HG02623 (cell line): Measurements from ENCODE around the gene C3AR1.
A peak's percentile ranks its signal among the peaks of the same experiment; 100 is the strongest.

ENCODE experiments used
- ATAC-seq: cut with Tn5 transposase; IDR thresholded peaks from one replicate; pipeline ENCODE4 v1.9.1; 2021; ENCODE audit warnings: moderate library complexity; ENCODE audit not compliant: unreplicated experiment

C3AR1 gene

GRCh38 chr12:8058506-8058905, 7.7 kb downstream of the C3AR1 start:
- no peak for ATAC-seq

GRCh38 chr12:8057839-8058238, 8.3 kb downstream of the C3AR1 start:
- ATAC-seq: no peak

- no peak for ATAC-seq
Observed at GRCh38 chr12:8057306-8057705, 8.9 kb downstream of the C3AR1 start.

- ATAC-seq: no peak
Observed at GRCh38 chr12:8054816-8055215, 11.3 kb downstream of the C3AR1 start.

GRCh38 chr12:8052679-8053078, 13.5 kb downstream of the C3AR1 start:
- ATAC-seq: no peak

- ATAC-seq: no peak
Observed at GRCh38 chr12:8050600-8051250, 15.4 kb downstream of the C3AR1 start.

DNA sequence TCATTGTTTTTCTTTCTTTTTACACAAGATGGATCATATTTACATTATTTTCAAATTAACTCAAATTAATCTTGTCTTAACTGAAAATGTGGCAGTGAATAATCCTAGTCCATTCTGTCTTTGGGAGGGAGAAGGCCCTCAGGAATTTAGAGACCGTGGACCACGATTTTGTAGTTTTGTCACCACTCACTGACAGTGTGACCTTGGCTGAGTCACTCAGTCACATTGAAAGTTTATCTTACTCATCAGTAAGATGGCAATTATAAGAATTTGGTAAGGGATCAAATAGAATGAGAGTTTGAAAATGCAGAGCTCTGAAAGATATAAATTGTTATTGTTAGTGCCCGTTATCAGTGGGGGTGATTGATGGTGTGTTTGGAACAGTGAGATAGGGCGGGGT, 17.3 kb downstream of the C3AR1 start:
- no peak for ATAC-seq

DNA sequence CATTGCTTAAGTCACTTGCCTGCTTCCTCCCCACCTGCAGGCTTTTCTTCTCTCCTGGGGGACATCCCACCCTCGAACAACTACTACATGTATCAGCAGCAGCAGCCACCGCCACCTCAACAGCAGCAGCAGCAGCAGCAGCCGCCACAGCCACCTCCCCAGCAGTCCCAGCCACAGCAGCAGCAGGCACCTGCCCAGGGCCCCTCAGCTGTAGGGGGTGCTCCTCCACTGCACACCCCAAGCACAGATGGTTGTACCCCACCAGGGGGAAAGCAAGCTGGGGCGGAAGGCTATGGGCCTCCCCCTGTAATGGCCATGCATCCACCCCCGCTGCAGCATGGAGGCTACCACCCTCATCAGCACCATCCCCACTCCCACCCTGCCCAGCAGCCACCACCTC, 18.3 kb downstream of the C3AR1 start:
- ATAC-seq: no peak

- ATAC-seq: no peak
Observed at GRCh38 chr12:8045952-8046944, 19.9 kb downstream of the C3AR1 start.

DNA sequence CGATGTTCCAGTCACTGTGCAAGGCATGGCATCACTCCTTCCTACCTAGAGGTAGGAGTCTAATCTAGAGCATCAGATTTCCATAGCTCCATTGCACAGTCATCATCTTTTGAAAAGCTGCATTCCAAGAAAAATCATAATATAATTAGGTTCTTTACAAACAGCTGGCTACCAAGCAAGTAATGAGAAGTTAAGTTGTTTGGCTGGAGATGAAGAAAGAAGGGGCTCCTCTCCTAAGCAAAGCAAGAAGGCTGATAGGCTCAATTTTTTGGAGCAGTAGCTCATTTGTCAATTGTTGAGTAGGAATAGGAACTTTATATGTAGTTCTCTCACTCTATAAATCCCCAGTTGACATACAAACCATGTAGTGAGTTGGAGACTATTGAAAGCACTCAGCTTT, 25.4 kb downstream of the C3AR1 start:
- ATAC-seq: no peak

DNA sequence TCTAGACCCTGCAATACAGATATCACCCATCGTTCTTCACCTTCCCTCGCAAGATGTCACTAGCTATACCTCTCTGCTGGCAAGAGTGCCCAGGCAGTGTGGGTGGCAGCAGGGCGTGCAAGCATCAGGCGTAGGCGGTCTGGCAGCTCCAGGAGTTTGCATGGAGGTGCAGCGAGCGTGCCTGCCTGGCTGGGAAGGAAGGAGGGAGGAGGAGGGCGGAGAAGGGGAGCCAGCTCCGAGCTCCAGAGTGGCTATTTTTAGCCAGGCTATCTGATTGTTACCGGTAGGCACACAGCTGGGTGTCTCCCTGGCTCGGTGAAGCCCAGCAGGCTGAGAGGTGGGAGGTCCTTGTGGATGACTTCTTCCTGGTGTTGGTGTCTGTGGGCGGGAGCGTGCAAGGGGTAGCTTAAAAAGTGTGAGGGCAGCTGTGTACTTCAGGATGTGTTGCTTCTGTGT, 27.5 kb downstream of the C3AR1 start:
- no peak for ATAC-seq

DNA sequence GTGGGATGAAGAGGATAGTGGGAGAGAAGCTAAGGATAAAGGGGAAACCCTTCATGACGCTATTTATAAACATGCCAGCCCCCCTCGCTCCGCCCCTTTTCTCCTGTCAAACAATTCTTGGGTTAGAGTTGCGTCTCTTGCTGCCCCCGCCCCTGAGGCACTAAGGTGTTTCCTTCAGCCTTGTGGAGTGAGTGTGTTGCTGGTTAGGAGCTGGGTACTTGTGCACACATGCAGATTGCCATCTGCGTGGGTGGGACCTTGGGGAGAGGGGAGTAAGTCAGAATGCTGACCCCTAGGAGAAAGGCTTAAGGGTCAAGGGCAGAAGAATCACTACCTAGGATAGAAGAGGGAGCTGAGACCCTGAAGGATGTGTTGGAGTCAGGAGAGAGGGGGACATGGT, 28.2 kb downstream of the C3AR1 start:
- no peak for ATAC-seq

- ATAC-seq: no peak
Observed at GRCh38 chr12:8037046-8037663, 29.0 kb downstream of the C3AR1 start.

DNA sequence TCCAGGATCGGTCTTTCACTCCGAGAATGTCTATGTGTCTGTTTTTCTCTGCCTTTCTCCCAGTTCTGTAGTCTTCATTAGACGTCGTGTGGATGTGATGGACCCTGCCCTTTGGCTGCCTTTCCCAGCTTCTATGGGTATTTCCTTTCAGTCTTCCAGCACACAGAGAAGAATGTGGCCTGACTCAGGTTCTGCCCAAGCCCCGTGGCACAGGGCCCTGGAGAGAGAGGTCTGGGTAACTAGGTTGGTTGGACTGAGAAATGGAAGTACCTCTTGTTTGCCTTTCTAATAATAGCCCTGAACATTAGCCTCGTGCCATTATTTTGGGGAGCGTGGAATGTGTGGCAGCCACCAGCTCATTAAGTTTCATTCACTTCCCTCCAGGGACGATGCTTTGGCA, 29.8 kb downstream of the C3AR1 start:
- ATAC-seq: no peak

DNA sequence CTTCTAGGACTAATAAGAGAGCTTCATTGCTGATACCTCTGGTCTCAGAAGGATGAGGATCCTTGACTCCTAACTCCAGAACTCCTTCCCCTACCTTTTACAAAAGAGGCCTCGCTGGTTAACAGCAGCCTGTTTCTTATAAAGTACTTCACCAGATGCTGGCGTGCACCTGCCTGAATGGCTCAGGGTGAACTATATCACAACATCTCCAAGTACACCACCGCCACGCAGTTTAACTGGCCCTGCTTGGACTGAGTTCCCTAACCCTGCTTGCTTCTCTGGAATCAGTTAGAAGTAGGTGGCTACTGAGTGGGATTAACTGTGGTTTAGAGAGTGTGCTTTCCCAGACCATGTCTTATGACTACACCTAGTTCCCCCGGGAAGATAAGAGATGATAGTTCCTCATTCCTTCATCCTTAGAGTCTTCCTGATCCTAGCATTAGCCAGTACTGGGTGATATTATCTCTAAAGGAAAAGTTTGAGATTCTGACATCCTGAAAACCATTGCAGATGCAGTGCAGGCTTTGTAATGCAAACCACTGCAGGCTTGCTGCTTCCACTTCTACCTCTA, 30.6 kb downstream of the C3AR1 start:
- no peak for ATAC-seq

- ATAC-seq: no peak
Observed at GRCh38 chr12:8034802-8035201, 31.4 kb downstream of the C3AR1 start.

GRCh38 chr12:8033153-8034044, 32.8 kb downstream of the C3AR1 start:
- no peak for ATAC-seq

DNA sequence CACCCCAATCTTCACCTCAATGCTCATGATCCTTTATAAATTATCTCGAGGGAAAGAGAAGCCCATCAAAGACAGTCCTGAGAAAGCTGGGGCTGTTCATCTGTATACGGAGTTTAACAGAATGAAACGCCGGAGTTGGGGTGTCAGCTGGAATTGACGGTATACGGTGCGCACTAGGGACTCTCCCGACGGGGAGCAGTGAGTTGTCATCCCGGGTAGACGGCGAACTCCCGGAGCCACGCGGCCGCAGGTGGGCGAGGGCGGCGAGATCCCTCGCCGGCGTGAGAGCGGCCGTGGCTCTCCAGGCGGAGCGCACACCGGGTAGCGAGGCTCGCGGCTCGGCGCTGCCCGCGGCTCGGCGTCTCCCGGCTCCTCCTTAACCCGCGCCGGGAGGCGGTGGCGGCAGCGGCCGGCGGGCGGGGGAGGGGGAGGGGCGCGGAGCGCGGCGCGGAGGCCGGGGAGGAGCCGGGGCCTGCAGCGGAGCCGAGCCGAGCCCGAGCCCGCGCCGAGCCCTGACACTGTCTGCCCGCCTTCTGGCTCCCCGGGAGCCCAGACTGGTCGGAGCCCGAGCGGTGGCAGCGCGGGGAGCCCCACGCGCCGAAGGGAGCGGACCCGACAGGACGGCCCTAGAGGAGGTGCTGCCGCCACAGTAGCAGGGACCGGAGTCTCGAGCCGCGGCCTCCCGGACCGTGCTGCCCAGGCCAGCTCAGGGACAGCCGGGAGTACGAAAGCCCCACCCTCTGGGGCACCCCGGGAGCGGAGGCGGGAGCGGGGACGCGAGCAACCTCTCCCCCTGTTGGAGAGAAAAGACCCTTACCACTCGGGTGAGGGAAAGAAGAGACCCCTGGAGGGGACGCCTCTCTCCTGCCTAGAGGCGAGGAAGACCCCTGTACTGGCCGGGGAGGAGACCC, 33.7 kb downstream of the C3AR1 start, which contains the start of gene FOXJ2:
Gene FOXJ2 (plus strand): TSS at position 475 of the 911 bp plus-strand sequence. CDS start 7,117 bp downstream, outside the sequence.
- ATAC-seq: peak; percentile 68

DNA sequence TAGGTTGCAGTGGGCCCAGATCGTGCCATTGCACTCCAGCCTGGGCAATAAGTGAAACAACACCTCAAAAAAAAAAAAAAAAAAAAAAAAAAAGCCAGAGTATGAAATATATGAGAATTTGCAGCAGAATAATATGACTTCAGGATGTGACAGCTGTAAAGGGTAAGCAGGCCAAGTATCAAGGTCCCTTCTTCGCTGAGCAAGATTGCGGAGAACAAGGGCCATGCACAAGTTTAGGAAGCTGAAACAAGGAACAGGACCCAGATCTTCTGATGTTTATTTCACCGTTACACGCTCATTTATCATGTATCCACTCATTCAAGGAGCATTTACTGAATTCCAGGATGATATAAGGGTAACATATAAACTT, 34.3 kb downstream of the C3AR1 start:
- no peak for ATAC-seq
